ENCODE measurements around the gene BRME1.
A peak's percentile ranks its signal among the peaks of the same experiment; 100 is the strongest.

BRME1 gene

DNA sequence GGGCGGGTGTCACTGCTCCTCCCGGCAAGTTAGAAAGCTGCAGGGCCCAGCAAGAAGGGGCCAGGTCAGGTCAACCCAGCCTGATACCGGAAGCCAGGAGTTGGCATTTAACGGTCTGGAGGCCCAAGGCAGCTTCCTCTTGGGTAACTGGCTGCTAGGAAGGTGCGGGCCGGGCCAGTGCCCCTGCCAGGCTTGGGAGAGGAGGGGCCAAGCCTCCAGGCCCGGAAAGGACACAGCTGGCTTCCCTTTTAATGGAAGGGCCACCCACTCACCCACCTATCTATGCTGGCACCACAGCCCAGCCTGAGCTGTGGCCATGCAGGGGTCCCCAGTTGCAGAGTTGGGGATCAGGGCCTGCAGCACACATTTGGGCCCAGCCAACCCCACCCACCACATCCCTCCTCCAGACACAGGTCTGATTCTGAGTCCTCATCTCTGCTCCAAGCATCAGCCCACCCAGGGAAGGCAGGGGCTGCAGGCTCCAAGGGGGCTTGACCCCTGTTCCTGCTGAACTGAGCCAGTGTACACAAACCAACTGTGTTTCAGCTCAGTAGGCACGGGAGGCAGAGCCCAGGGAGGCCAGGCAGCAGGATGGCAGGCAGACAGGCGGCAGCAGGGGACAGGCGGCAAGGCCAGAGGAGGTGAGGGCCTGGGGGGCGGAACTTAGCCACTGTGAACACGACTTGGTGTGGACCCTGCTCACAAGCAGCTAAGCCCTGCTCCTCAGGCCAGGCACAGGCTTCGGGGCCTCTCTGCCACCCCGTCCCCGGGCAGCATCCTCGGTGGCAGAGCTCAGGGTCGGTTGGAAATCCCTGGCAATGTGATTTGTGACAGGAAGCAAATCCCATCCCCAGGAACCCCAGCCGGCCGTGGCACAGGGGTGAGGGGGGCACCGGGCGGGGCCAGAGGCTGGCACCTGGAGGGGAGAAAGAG, 69.9 kb downstream of the BRME1 start:
- Histone ChIP-seq H3K9me3 (ENCODE audit: control insufficient read depth, insufficient read depth, low read depth, low read length) (no peaks in the 10 kb centered on the region), H3K4me3 (ENCODE audit: low read depth, low read length) (no peak overlapping the region), H3K36me3 (ENCODE audit: control insufficient read depth in 2 of 2, insufficient read depth in 1 of 2, low read length in 2 of 2) (peaks cover 0 to 17% of the 10 kb centered on the region in 2 experiments; a peak in 1 of 3 replicates), H3K4me1 (ENCODE audit: control insufficient read depth, insufficient read depth, low read length) (no peaks in the 10 kb centered on the region), H3K27ac (ENCODE audit: extremely low read depth, low read depth, low read length) (no peak overlapping the region)
- ChIA-PET POLR2A (interaction anchor here (0.6 to 2.3 kb wide), 10 partner anchors 11 to 85 kb away, joined by 3 to 9 read pairs (median 4); partner anchors contain the start of gene ZSWIM4), CTCF (interaction anchor here (0.5 to 2.7 kb wide), 10 partner anchors 9 to 545 kb away, joined by 3 to 15 read pairs (median 3); partner anchors contain the start of gene ADGRE5)
- TF ChIP-seq ZNF544 (tag by site-specific recombination; IDR thresholded peaks at IDR 0.05), result no peak
- no peak for TF ChIP-seq KLF9 (tag by site-specific recombination; IDR thresholded peaks at IDR 0.05; ENCODE audit: low read depth)
- TF ChIP-seq SP2 (tag by site-specific recombination; IDR thresholded peaks at IDR 0.05), result 0 out of 2 replicates have a peak, but pooled peaks have one; percentile 23
- no peak for TF ChIP-seq ZNF548 (tag by site-specific recombination; IDR thresholded peaks at IDR 0.05)
- peak; percentile 97 for TF ChIP-seq ZIC2 (tag by site-specific recombination; IDR thresholded peaks at IDR 0.05)
- TF ChIP-seq ZNF423 (tag by site-specific recombination; IDR thresholded peaks at IDR 0.05), result no peak
- TF ChIP-seq ZNF16 (tag by site-specific recombination; IDR thresholded peaks at IDR 0.05; ENCODE audit: low read depth), result no peak
- TF ChIP-seq, protein P1, sequence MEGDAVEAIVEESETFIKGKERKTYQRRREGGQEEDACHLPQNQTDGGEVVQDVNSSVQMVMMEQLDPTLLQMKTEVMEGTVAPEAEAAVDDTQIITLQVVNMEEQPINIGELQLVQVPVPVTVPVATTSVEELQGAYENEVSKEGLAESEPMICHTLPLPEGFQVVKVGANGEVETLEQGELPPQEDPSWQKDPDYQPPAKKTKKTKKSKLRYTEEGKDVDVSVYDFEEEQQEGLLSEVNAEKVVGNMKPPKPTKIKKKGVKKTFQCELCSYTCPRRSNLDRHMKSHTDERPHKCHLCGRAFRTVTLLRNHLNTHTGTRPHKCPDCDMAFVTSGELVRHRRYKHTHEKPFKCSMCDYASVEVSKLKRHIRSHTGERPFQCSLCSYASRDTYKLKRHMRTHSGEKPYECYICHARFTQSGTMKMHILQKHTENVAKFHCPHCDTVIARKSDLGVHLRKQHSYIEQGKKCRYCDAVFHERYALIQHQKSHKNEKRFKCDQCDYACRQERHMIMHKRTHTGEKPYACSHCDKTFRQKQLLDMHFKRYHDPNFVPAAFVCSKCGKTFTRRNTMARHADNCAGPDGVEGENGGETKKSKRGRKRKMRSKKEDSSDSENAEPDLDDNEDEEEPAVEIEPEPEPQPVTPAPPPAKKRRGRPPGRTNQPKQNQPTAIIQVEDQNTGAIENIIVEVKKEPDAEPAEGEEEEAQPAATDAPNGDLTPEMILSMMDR (tag by site-specific recombination; IDR thresholded peaks at IDR 0.05), result no peak
- TF ChIP-seq, protein P2, sequence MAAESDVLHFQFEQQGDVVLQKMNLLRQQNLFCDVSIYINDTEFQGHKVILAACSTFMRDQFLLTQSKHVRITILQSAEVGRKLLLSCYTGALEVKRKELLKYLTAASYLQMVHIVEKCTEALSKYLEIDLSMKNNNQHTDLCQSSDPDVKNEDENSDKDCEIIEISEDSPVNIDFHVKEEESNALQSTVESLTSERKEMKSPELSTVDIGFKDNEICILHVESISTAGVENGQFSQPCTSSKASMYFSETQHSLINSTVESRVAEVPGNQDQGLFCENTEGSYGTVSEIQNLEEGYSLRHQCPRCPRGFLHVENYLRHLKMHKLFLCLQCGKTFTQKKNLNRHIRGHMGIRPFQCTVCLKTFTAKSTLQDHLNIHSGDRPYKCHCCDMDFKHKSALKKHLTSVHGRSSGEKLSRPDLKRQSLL (tag by site-specific recombination; IDR thresholded peaks at IDR 0.05), result no peak
- TF ChIP-seq, protein P3, sequence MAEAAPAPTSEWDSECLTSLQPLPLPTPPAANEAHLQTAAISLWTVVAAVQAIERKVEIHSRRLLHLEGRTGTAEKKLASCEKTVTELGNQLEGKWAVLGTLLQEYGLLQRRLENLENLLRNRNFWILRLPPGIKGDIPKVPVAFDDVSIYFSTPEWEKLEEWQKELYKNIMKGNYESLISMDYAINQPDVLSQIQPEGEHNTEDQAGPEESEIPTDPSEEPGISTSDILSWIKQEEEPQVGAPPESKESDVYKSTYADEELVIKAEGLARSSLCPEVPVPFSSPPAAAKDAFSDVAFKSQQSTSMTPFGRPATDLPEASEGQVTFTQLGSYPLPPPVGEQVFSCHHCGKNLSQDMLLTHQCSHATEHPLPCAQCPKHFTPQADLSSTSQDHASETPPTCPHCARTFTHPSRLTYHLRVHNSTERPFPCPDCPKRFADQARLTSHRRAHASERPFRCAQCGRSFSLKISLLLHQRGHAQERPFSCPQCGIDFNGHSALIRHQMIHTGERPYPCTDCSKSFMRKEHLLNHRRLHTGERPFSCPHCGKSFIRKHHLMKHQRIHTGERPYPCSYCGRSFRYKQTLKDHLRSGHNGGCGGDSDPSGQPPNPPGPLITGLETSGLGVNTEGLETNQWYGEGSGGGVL (tag by site-specific recombination; IDR thresholded peaks at IDR 0.05), result no peak
- no peak for TF ChIP-seq MEIS1 (CRISPR knock-in tag; IDR thresholded peaks at IDR 0.05; ENCODE audit: borderline replicate concordance)
- TF ChIP-seq, protein P4, sequence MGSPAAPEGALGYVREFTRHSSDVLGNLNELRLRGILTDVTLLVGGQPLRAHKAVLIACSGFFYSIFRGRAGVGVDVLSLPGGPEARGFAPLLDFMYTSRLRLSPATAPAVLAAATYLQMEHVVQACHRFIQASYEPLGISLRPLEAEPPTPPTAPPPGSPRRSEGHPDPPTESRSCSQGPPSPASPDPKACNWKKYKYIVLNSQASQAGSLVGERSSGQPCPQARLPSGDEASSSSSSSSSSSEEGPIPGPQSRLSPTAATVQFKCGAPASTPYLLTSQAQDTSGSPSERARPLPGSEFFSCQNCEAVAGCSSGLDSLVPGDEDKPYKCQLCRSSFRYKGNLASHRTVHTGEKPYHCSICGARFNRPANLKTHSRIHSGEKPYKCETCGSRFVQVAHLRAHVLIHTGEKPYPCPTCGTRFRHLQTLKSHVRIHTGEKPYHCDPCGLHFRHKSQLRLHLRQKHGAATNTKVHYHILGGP (tag by site-specific recombination; IDR thresholded peaks at IDR 0.05), result no peak
- no peak for TF ChIP-seq ZNF664 (tag by site-specific recombination; IDR thresholded peaks at IDR 0.05)
- no peak for TF ChIP-seq ZNF837 (tag by site-specific recombination; IDR thresholded peaks at IDR 0.05)
- peak; percentile 83 for TF ChIP-seq GLIS1 (tag by site-specific recombination; IDR thresholded peaks at IDR 0.05)
- TF ChIP-seq, protein P5, sequence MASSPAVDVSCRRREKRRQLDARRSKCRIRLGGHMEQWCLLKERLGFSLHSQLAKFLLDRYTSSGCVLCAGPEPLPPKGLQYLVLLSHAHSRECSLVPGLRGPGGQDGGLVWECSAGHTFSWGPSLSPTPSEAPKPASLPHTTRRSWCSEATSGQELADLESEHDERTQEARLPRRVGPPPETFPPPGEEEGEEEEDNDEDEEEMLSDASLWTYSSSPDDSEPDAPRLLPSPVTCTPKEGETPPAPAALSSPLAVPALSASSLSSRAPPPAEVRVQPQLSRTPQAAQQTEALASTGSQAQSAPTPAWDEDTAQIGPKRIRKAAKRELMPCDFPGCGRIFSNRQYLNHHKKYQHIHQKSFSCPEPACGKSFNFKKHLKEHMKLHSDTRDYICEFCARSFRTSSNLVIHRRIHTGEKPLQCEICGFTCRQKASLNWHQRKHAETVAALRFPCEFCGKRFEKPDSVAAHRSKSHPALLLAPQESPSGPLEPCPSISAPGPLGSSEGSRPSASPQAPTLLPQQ (tag by site-specific recombination; IDR thresholded peaks at IDR 0.05), result no peak
- TF ChIP-seq, protein P6, sequence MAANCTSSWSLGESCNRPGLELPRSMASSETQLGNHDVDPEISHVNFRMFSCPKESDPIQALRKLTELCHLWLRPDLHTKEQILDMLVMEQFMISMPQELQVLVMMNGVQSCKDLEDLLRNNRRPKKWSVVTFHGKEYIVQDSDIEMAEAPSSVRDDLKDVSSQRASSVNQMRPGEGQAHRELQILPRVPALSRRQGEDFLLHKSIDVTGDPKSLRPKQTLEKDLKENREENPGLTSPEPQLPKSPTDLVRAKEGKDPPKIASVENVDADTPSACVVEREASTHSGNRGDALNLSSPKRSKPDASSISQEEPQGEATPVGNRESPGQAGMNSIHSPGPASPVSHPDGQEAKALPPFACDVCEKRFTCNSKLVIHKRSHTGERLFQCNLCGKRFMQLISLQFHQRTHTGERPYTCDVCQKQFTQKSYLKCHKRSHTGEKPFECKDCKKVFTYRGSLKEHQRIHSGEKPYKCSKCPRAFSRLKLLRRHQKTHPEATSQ (tag by site-specific recombination; IDR thresholded peaks at IDR 0.05), result no peak
- 0 out of 2 replicates have a peak, but pooled peaks have one; percentile 16 for TF ChIP-seq ZFHX2 (tag by site-specific recombination; conservative IDR thresholded peaks at IDR 0.05)
- TF ChIP-seq, protein P7, sequence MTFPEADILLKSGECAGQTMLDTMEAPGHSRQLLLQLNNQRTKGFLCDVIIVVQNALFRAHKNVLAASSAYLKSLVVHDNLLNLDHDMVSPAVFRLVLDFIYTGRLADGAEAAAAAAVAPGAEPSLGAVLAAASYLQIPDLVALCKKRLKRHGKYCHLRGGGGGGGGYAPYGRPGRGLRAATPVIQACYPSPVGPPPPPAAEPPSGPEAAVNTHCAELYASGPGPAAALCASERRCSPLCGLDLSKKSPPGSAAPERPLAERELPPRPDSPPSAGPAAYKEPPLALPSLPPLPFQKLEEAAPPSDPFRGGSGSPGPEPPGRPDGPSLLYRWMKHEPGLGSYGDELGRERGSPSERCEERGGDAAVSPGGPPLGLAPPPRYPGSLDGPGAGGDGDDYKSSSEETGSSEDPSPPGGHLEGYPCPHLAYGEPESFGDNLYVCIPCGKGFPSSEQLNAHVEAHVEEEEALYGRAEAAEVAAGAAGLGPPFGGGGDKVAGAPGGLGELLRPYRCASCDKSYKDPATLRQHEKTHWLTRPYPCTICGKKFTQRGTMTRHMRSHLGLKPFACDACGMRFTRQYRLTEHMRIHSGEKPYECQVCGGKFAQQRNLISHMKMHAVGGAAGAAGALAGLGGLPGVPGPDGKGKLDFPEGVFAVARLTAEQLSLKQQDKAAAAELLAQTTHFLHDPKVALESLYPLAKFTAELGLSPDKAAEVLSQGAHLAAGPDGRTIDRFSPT (tag by site-specific recombination; IDR thresholded peaks at IDR 0.05), result peak; percentile 87; the same call in 1 of the 2 replicates
- no peak for TF ChIP-seq ZNF354C (tag by site-specific recombination; IDR thresholded peaks at IDR 0.05; ENCODE audit: borderline replicate concordance, low read depth)
- TF ChIP-seq SCRT1 (tag by site-specific recombination; IDR thresholded peaks at IDR 0.05; ENCODE audit: borderline replicate concordance), result no peak
- no peak for TF ChIP-seq ZNF404 (tag by site-specific recombination; IDR thresholded peaks at IDR 0.05)
- TF ChIP-seq ZNF157 (tag by site-specific recombination; IDR thresholded peaks at IDR 0.05), result no peak
- no peak for TF ChIP-seq SALL2 (tag by site-specific recombination; IDR thresholded peaks at IDR 0.05; ENCODE audit: borderline replicate concordance)

All from HEK293 (cell line).